ENCODE measurements around the gene MYO15A.

The MYO15A gene

GRCh38 chr17:18107061-18107790 is 1.3 kb upstream of the MYO15A start:
- no peak for TF ChIP-seq CTCF (IDR thresholded peaks at IDR 0.05; ENCODE audit: borderline replicate concordance, control extremely low read depth, extremely low read depth, insufficient read depth, missing control alignments)
- in situ Hi-C loops (cut with MboI; ENCODE audit: low sequenced_read_pairs, unreplicated experiment): no loop called here
- DNase-seq (ENCODE audit: low spot score): no peak

GRCh38 chr17:18107971-18108370 is 585 bp upstream of the MYO15A start:
- TF ChIP-seq CTCF (IDR thresholded peaks at IDR 0.05; ENCODE audit: borderline replicate concordance, control extremely low read depth, extremely low read depth, insufficient read depth, missing control alignments): no peak
- no peak for DNase-seq (ENCODE audit: low spot score)
- in situ Hi-C loops (cut with MboI; ENCODE audit: low sequenced_read_pairs, unreplicated experiment): no loop called here

- TF ChIP-seq CTCF (IDR thresholded peaks at IDR 0.05; ENCODE audit: borderline replicate concordance, control extremely low read depth, extremely low read depth, insufficient read depth, missing control alignments): no peak
- in situ Hi-C loops (cut with MboI; ENCODE audit: low sequenced_read_pairs, unreplicated experiment): no loop called here
- DNase-seq (ENCODE audit: low spot score): no peak
Measured at GRCh38 chr17:18109935-18110485, 1.5 kb downstream of the MYO15A start.

- TF ChIP-seq CTCF (IDR thresholded peaks at IDR 0.05; ENCODE audit: borderline replicate concordance, control extremely low read depth, extremely low read depth, insufficient read depth, missing control alignments): no peak
- in situ Hi-C loops (cut with MboI; ENCODE audit: low sequenced_read_pairs, unreplicated experiment): no loop called here
- DNase-seq (ENCODE audit: low spot score): no peak
Measured at GRCh38 chr17:18110636-18111145, 2.1 kb downstream of the MYO15A start.

- DNase-seq (ENCODE audit: low spot score): no peak
- TF ChIP-seq CTCF (IDR thresholded peaks at IDR 0.05; ENCODE audit: borderline replicate concordance, control extremely low read depth, extremely low read depth, insufficient read depth, missing control alignments): no peak
Measured at GRCh38 chr17:18111330-18111971, 2.9 kb downstream of the MYO15A start.

GRCh38 chr17:18115517-18115916 is 7.0 kb downstream of the MYO15A start:
- no peak for TF ChIP-seq CTCF (IDR thresholded peaks at IDR 0.05; ENCODE audit: borderline replicate concordance, control extremely low read depth, extremely low read depth, insufficient read depth, missing control alignments)
- no peak for DNase-seq (ENCODE audit: low spot score)
- in situ Hi-C loops (cut with MboI; ENCODE audit: low sequenced_read_pairs, unreplicated experiment): no loop called here

More at GRCh38 chr17:18111330-18111971, 2.9 kb downstream of the MYO15A start:
- in situ Hi-C loops (cut with MboI; ENCODE audit: low sequenced_read_pairs, unreplicated experiment): no loop called here
